Lung (tissue), 12 donors: ENCODE results near the gene NFIB. TPM values are rescaled to one million over a fixed set of nuclear protein-coding genes. Genes with fewer than 3 reads are reported as not detected.

Experiments used
- ATAC-seq: fragments of 200-7000 bp; cut with Tn5 transposase; one replicate; pipeline ENCODE4 v1.9.1; 2020; ENCODE audit warnings: moderate number of reproducible peaks; ENCODE audit not compliant: insufficient read depth, low FRiP score
- DNase-seq, 3 donors: peaks; one replicate each; pipeline ENCODE4 v3.0.0-alpha.2; 2013 to 2017
- H3K27ac ChIP-seq, 2 donors: one replicate each; pipeline ENCODE4 v1.5.1; 2013; ENCODE audit warnings: mild to moderate bottlenecking in 2 of 2, moderate library complexity in 2 of 2, control low read depth in 1 of 2, inconsistent platforms in 1 of 2, low read depth in 1 of 2, low read length in 1 of 2
- H3K27me3 ChIP-seq, 3 donors: one replicate each; pipeline ENCODE4 v1.5.1; 2013; ENCODE audit warnings: low read length in 2 of 3; ENCODE audit not compliant: control insufficient read depth in 3 of 3, insufficient read depth in 3 of 3
- H3K36me3 ChIP-seq, 4 donors: one replicate each; pipeline ENCODE4 v1.5.1; 2013; ENCODE audit warnings: low read length in 4 of 4, mild to moderate bottlenecking in 1 of 4, moderate library complexity in 1 of 4; ENCODE audit not compliant: control insufficient read depth in 4 of 4, insufficient read depth in 4 of 4
- H3K4me1 ChIP-seq, 5 donors: one replicate each; pipeline ENCODE4 v1.5.1; 2013; ENCODE audit warnings: low read length in 5 of 5, mild to moderate bottlenecking in 2 of 5, moderate library complexity in 1 of 5; ENCODE audit not compliant: control insufficient read depth in 5 of 5, insufficient read depth in 5 of 5
- H3K4me3 ChIP-seq: one replicate; pipeline ENCODE4 v1.5.1; 2013; ENCODE audit warnings: mild to moderate bottlenecking, control low read depth, moderate library complexity
- H3K9ac ChIP-seq, 2 donors: one replicate each; pipeline ENCODE4 v1.5.1; 2013; ENCODE audit warnings: low read length in 2 of 2, control low read depth in 1 of 2; ENCODE audit not compliant: insufficient read depth in 1 of 2
- H3K9me3 ChIP-seq, 4 donors: one replicate each; pipeline ENCODE4 v1.5.1; 2013; ENCODE audit warnings: low read length in 3 of 4, mild to moderate bottlenecking in 1 of 4, moderate library complexity in 1 of 4; ENCODE audit not compliant: control insufficient read depth in 4 of 4, insufficient read depth in 3 of 4
- WGBS, 2 donors: extraction: QIAGEN DNeasy Blood & Tissue Kit; methylation state at CpG; one replicate each; pipeline ENCODE4 v1.1.7; 2013; 5-methylcytosine and 5-hydroxymethylcytosine counted together
- polyA plus RNA-seq, 2 donors: library from polyadenylated mRNA; stranded (reverse); fragments of 200-250 nt; gene quantifications; one replicate each; pipeline ENCODE4 v1.2.1, GENCODE V29; 2013
- total RNA-seq, 2 donors: library from RNA; depleted of rRNA in 1 of 2; stranded (reverse); fragments of >200 nt in 1 of 2; gene quantifications; one replicate each; pipeline ENCODE4 v1.2.1, GENCODE V29; 2014 to 2021
- TF ChIP-seq, protein P1 (sequence below): IDR thresholded peaks from 2 replicates; pipeline ENCODE4 v1.5.1; 2012; ENCODE audit warnings: mild to moderate bottlenecking; ENCODE audit errors: control extremely low read depth, extremely low read depth
- donor health status: control.
- donor health status: control.
- donor health status: Bipolar disorder and iron deficiency.
- donor health status: healthy.
- donor health status: DM: yes; HTN: yes; CAD: no.

NFIB gene
- total and polyA plus RNA-seq, 4 donors = 7.3 to 189 (median 51.0) TPM

DNA sequence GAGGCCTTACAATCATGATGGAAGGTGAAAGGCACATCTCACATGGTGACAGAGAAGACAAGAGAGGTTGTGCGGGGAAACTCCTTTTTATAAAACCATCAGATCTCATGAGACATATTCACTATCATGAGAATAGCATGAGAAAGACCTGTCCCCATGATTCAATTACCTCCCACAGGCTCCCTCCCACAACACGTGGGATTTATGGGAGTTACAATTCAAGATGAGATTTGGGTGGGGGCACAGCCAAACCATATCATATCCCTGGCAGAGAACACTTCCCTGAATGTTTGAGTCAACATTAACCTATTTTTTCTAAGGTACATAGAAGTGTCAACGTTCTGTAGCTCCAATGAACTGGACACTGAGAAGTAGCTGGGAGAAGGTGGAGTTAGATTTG lies 280.9 kb downstream of the NFIB start:
- Histone ChIP-seq H3K27ac (no peak overlapping the region), H3K36me3 (no peaks in the 10 kb centered on the region), H3K9me3 (no peaks in the 10 kb centered on the region), H3K27me3 (no peaks in the 10 kb centered on the region), H3K9ac (no peak overlapping the region), H3K4me1 (peaks cover 0 to 43% (median 10%) of the 10 kb centered on the region in 5 donors), H3K4me3 (no peak overlapping the region)
- TF ChIP-seq, protein P1, sequence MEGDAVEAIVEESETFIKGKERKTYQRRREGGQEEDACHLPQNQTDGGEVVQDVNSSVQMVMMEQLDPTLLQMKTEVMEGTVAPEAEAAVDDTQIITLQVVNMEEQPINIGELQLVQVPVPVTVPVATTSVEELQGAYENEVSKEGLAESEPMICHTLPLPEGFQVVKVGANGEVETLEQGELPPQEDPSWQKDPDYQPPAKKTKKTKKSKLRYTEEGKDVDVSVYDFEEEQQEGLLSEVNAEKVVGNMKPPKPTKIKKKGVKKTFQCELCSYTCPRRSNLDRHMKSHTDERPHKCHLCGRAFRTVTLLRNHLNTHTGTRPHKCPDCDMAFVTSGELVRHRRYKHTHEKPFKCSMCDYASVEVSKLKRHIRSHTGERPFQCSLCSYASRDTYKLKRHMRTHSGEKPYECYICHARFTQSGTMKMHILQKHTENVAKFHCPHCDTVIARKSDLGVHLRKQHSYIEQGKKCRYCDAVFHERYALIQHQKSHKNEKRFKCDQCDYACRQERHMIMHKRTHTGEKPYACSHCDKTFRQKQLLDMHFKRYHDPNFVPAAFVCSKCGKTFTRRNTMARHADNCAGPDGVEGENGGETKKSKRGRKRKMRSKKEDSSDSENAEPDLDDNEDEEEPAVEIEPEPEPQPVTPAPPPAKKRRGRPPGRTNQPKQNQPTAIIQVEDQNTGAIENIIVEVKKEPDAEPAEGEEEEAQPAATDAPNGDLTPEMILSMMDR = no peak
- 70 to 71% methylated on average over 3 of the region's 3 CpGs for WGBS, 2 donors
- no peak for DNase-seq
- ATAC-seq = no peak
